ENCODE measurements around the gene FER. TPM values are rescaled to one million over a fixed set of nuclear protein-coding genes. Genes with fewer than 3 reads are reported as not detected.

The FER gene
- total and polyA plus RNA-seq, 12 donors, result 3.5 to 37.5 (median 27.0) TPM

GRCh38 chr5:108935611-108936010 lies 187.9 kb downstream of the FER start:
- no peak for DNase-seq
- no peaks in the 10 kb centered on the region for H3K36me3 ChIP-seq (replicated peaks in 1 of 2)
- H3K4me3 ChIP-seq, result no peak overlapping the region
- no peaks in the 10 kb centered on the region for H3K27me3 ChIP-seq
- H3K4me1 ChIP-seq (replicated peaks in 1 of 2), result peaks cover 0 to 13% of the 10 kb centered on the region in 2 donors
- TF ChIP-seq, protein P1, sequence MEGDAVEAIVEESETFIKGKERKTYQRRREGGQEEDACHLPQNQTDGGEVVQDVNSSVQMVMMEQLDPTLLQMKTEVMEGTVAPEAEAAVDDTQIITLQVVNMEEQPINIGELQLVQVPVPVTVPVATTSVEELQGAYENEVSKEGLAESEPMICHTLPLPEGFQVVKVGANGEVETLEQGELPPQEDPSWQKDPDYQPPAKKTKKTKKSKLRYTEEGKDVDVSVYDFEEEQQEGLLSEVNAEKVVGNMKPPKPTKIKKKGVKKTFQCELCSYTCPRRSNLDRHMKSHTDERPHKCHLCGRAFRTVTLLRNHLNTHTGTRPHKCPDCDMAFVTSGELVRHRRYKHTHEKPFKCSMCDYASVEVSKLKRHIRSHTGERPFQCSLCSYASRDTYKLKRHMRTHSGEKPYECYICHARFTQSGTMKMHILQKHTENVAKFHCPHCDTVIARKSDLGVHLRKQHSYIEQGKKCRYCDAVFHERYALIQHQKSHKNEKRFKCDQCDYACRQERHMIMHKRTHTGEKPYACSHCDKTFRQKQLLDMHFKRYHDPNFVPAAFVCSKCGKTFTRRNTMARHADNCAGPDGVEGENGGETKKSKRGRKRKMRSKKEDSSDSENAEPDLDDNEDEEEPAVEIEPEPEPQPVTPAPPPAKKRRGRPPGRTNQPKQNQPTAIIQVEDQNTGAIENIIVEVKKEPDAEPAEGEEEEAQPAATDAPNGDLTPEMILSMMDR (IDR thresholded peaks at IDR 0.05), result no peak
- TF ChIP-seq POLR2A (IDR thresholded peaks at IDR 0.05), result no peak
- intact Hi-C loops (cut with DNase I), result no loop called here
- no peaks in the 10 kb centered on the region for H3K9me3 ChIP-seq (replicated peaks in 1 of 3)
- 62 to 77% (median 66%) methylated on average over 2 of the region's 2 CpGs for WGBS, 4 donors
- no peak overlapping the region for H3K27ac ChIP-seq

- 80 to 91% (median 86%) methylated on average over 2 of the region's 2 CpGs for WGBS, 4 donors
- peaks cover 0 to 13% of the 10 kb centered on the region in 2 donors for H3K4me1 ChIP-seq (replicated peaks in 1 of 2)
- no peak overlapping the region for H3K27ac ChIP-seq
- no peak overlapping the region for H3K4me3 ChIP-seq
- no peaks in the 10 kb centered on the region for H3K9me3 ChIP-seq (replicated peaks in 1 of 3)
- TF ChIP-seq, protein P1 (IDR thresholded peaks at IDR 0.05), result no peak
- no peak for TF ChIP-seq POLR2A (IDR thresholded peaks at IDR 0.05)
- DNase-seq, result no peak
- no peaks in the 10 kb centered on the region for H3K36me3 ChIP-seq (replicated peaks in 1 of 2)
- no peaks in the 10 kb centered on the region for H3K27me3 ChIP-seq
- intact Hi-C loops (cut with DNase I), result no loop called here
Measured at GRCh38 chr5:108937221-108937620, 189.5 kb downstream of the FER start.

DNA sequence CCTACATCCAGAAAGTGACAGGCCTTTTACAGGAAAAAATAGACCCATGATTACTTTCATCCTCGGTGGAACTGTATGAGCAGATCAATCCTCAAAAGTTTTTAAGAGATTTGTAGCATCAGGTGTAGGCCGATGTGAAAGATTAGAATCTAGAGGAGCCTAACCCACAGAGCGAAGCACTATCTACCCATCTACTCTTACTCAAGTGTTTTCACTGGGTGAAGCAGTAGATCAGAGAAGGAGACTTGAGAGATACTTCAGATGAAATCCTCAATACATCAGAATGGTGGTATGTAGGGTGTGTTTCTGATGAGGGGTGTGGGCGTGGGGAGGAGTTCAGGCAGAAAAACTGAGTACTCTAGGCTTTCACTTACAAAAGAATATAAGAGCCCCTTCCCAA lies 192.8 kb downstream of the FER start:
- intact Hi-C loops (cut with DNase I), result no loop called here
- Histone ChIP-seq H3K9me3 (replicated peaks in 1 of 3) (no peaks in the 10 kb centered on the region), H3K4me1 (replicated peaks in 1 of 2) (peaks cover 0 to 5% of the 10 kb centered on the region in 2 donors), H3K36me3 (replicated peaks in 1 of 2) (no peaks in the 10 kb centered on the region), H3K27ac (no peak overlapping the region), H3K27me3 (no peaks in the 10 kb centered on the region), H3K4me3 (no peak overlapping the region)
- WGBS, 4 donors, result 86 to 98% (median 95%) methylated on average over 4 of the region's 4 CpGs
- TF ChIP-seq POLR2A (IDR thresholded peaks at IDR 0.05), result no peak
- TF ChIP-seq, protein P1 (IDR thresholded peaks at IDR 0.05), result no peak
- no peak for DNase-seq

DNA sequence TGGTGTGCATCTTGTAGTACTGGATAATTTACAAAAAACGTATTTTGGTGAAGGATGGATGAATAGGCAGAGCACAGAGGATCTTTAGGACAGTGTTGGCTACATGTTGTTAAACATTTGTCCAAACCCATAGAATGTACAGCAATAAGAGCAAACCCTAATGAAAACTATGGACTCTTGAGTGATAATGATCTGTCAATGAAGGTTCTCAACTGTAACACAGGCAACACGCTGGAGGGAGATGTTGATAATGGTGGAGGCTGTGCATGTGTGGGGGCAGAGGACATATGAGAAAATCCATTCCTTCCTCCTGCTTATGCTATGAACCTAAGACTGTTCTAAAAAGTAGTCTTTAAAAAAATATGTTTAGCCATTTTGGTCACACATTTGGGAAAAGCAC lies 194.0 kb downstream of the FER start:
- Histone ChIP-seq H3K27me3 (no peaks in the 10 kb centered on the region), H3K4me3 (no peak overlapping the region), H3K36me3 (replicated peaks in 1 of 2) (no peaks in the 10 kb centered on the region), H3K9me3 (replicated peaks in 1 of 3) (no peaks in the 10 kb centered on the region), H3K27ac (no peak overlapping the region), H3K4me1 (replicated peaks in 1 of 2) (no peaks in the 10 kb centered on the region)
- intact Hi-C loops (cut with DNase I), result no loop called here
- 86 to 95% (median 90%) methylated on average over 2 of the region's 2 CpGs for WGBS, 4 donors
- DNase-seq, result no peak
- TF ChIP-seq POLR2A (IDR thresholded peaks at IDR 0.05), result no peak
- TF ChIP-seq, protein P1 (IDR thresholded peaks at IDR 0.05), result no peak
